CD4-positive, alpha-beta T cell treated with Interleukin-15 for 4 hours (primary cell): Measurements from ENCODE around the gene TNRC18.
"Not testable (repeated sequence)": the region's sequence is repeated elsewhere in the genome, so short reads cannot be mapped to it uniquely, and the experiment has no call there.

Source experiments
- DNase-seq: peaks from one replicate; pipeline ENCODE4 v3.0.0-alpha.2; 2020; ENCODE audit warnings: low spot score

The TNRC18 gene

GRCh38 chr7:5291301-5291700, 132.3 kb downstream of the TNRC18 start:
- no peak for DNase-seq

GRCh38 chr7:5289355-5289754, 134.3 kb downstream of the TNRC18 start:
- no peak for DNase-seq

- not testable (repeated sequence) for DNase-seq
Observed at GRCh38 chr7:5288560-5288959, 135.1 kb downstream of the TNRC18 start.

- no peak for DNase-seq
Observed at GRCh38 chr7:5287802-5288201, 135.8 kb downstream of the TNRC18 start.

- not testable (repeated sequence) for DNase-seq
Observed at GRCh38 chr7:5287373-5287772, 136.3 kb downstream of the TNRC18 start.

- DNase-seq, result no peak
Observed at GRCh38 chr7:5286933-5287332, 136.7 kb downstream of the TNRC18 start.

- no peak for DNase-seq
Observed at GRCh38 chr7:5284304-5285281, 139.0 kb downstream of the TNRC18 start.

- no peak for DNase-seq
Observed at GRCh38 chr7:5283421-5284303, 140.0 kb downstream of the TNRC18 start.

- DNase-seq, result no peak
Observed at GRCh38 chr7:5282543-5283316, 140.9 kb downstream of the TNRC18 start, which contains the start of gene SLC29A4. SLC29A4 (plus strand) TSS chr7:5282943; CDS start chr7:5287817, 4,874 bp downstream.

- not testable (repeated sequence) for DNase-seq
Observed at GRCh38 chr7:5281598-5282500, 141.8 kb downstream of the TNRC18 start.

GRCh38 chr7:5279734-5280133, 143.9 kb downstream of the TNRC18 start:
- no peak for DNase-seq

GRCh38 chr7:5278766-5279165, 144.9 kb downstream of the TNRC18 start:
- DNase-seq, result no peak

- DNase-seq, result no peak
Observed at GRCh38 chr7:5276611-5277010, 147.0 kb downstream of the TNRC18 start.

GRCh38 chr7:5276123-5276522, 147.5 kb downstream of the TNRC18 start:
- DNase-seq, result not testable (repeated sequence)

GRCh38 chr7:5275510-5275909, 148.1 kb downstream of the TNRC18 start:
- DNase-seq, result not testable (repeated sequence)

GRCh38 chr7:5274985-5275431, 148.6 kb downstream of the TNRC18 start:
- DNase-seq, result not testable (repeated sequence)

- no peak for DNase-seq
Observed at GRCh38 chr7:5274441-5274840, 149.2 kb downstream of the TNRC18 start.

- DNase-seq, result not testable (repeated sequence)
Observed at GRCh38 chr7:5273831-5274405, 149.7 kb downstream of the TNRC18 start.

GRCh38 chr7:5270788-5271187, 152.8 kb downstream of the TNRC18 start:
- no peak for DNase-seq

- not testable (repeated sequence) for DNase-seq
Observed at GRCh38 chr7:5269992-5270657, 153.5 kb downstream of the TNRC18 start.
